Uterus (tissue), 2 donors: ENCODE results near the gene TLR6.

ENCODE experiments used
- POLR2A ChIP-seq, 2 donors: fragments of 450-650 bp; IDR thresholded peaks; one replicate each; pipeline ENCODE4 v1.6.1; 2016; ENCODE audit warnings: antibody characterized with exemption in 2 of 2, mild to moderate bottlenecking in 1 of 2, moderate library complexity in 1 of 2
- TF ChIP-seq, protein P1 (sequence below), 4 experiments: fragments of 200-600 bp in 2 of 4; fragments of 450-650 bp in 2 of 4; sonication (generic) in 2 of 4; IDR thresholded peaks; one replicate each; pipeline ENCODE4 v1.5.1; 2016 to 2019; ENCODE audit warnings: antibody characterized with exemption in 4 of 4, mild to moderate bottlenecking in 2 of 4, moderate library complexity in 1 of 4

DNA sequence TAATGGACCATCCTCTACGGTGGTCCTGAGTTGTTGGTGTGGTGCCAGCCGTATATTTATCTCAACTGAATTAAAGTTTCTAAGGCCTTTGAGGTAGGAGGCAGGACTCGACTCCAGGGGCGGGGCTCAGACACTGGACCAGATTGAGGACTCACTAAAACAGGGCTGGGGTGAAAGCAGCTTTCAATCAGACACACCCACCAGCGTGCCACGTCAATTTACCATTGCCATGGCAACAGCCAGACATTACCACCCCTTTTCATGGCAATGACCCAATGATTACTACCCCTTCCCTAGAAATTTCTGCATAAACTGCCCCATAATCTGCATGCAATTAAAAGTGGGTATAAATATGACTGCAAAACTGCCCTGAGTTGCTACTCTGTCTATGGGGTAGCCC, 45.3 kb downstream of the TLR6 start:
- no peak for TF ChIP-seq POLR2A (IDR thresholded peaks at IDR 0.05)
- TF ChIP-seq, protein P1, sequence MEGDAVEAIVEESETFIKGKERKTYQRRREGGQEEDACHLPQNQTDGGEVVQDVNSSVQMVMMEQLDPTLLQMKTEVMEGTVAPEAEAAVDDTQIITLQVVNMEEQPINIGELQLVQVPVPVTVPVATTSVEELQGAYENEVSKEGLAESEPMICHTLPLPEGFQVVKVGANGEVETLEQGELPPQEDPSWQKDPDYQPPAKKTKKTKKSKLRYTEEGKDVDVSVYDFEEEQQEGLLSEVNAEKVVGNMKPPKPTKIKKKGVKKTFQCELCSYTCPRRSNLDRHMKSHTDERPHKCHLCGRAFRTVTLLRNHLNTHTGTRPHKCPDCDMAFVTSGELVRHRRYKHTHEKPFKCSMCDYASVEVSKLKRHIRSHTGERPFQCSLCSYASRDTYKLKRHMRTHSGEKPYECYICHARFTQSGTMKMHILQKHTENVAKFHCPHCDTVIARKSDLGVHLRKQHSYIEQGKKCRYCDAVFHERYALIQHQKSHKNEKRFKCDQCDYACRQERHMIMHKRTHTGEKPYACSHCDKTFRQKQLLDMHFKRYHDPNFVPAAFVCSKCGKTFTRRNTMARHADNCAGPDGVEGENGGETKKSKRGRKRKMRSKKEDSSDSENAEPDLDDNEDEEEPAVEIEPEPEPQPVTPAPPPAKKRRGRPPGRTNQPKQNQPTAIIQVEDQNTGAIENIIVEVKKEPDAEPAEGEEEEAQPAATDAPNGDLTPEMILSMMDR (IDR thresholded peaks at IDR 0.05): no peak
